Omental fat pad (tissue), 4 donors: ENCODE data around the gene CDS2. TPM values are rescaled to one million over a fixed set of nuclear protein-coding genes. Genes with fewer than 3 reads are reported as not detected.

ENCODE experiments used
- ATAC-seq: fragments of 150-250 bp; one replicate; pipeline ENCODE4 v1.9.1; 2016; ENCODE audit warnings: mild to moderate bottlenecking, moderate library complexity; ENCODE audit not compliant: low FRiP score
- DNase-seq: peaks from one replicate; pipeline ENCODE4 v3.0.0-alpha.2; 2019; ENCODE audit warnings: low spot score
- CTCF ChIP-seq, 3 donors: fragments of 450-650 bp; IDR thresholded peaks; one replicate each; pipeline ENCODE4 v1.5.1; 2016 to 2017; ENCODE audit warnings: antibody characterized with exemption in 3 of 3, mild to moderate bottlenecking in 3 of 3, moderate library complexity in 2 of 3
- total RNA-seq, 4 donors: library from RNA; depleted of rRNA; stranded (reverse); fragments of >200 nt; gene quantifications; one replicate each; pipeline ENCODE4 v1.1.0, GENCODE V29; 2016

CDS2 gene
- total RNA-seq, 4 donors from 2014 or later: 27.5 to 49.5 (median 35.5) TPM

GRCh38 chr20:5141615-5142014 lies 14.8 kb downstream of the CDS2 start:
- no peak for ATAC-seq
- no peak for DNase-seq
- TF ChIP-seq CTCF (IDR thresholded peaks at IDR 0.05): no peak

GRCh38 chr20:5143851-5144250 lies 17.0 kb downstream of the CDS2 start:
- no peak for ATAC-seq
- DNase-seq: no peak
- no peak for TF ChIP-seq CTCF (IDR thresholded peaks at IDR 0.05)

- no peak for TF ChIP-seq CTCF (IDR thresholded peaks at IDR 0.05)
- ATAC-seq (no peak), DNase-seq (no peak)
These were observed 18.7 kb downstream of the CDS2 start for GRCh38 chr20:5145365-5146098.

GRCh38 chr20:5146099-5146668 lies 19.4 kb downstream of the CDS2 start:
- DNase-seq (no peak), ATAC-seq (no peak)
- TF ChIP-seq CTCF (IDR thresholded peaks at IDR 0.05): no peak

GRCh38 chr20:5146871-5147592 lies 20.2 kb downstream of the CDS2 start:
- DNase-seq (no peak), ATAC-seq (no peak)
- no peak for TF ChIP-seq CTCF (IDR thresholded peaks at IDR 0.05)

- no peak for TF ChIP-seq CTCF (IDR thresholded peaks at IDR 0.05)
- DNase-seq (no peak), ATAC-seq (no peak)
These were observed 21.8 kb downstream of the CDS2 start for GRCh38 chr20:5148581-5148980.
